HFFc6 (cell line): Measurements from ENCODE around the gene MKNK2. TPM values are rescaled to one million over a fixed set of nuclear protein-coding genes. Genes with fewer than 3 reads are reported as not detected.
"Not testable (repeated sequence)": the region's sequence is repeated elsewhere in the genome, so short reads cannot be mapped to it uniquely, and the experiment has no call there.

Experiments
- DNase-seq: peaks from one replicate; pipeline ENCODE4 v3.0.0-alpha.2; 2018
- H3K27ac Mint-ChIP-seq: 2 replicates; pipeline ENCODE4 v1.8.0; 2020; ENCODE audit warnings: mild to moderate bottlenecking, mixed read lengths
- H3K27me3 Mint-ChIP-seq: 2 replicates; pipeline ENCODE4 v1.8.0; 2021; ENCODE audit warnings: mild to moderate bottlenecking, moderate library complexity, mixed read lengths; ENCODE audit not compliant: insufficient read depth
- H3K36me3 Mint-ChIP-seq: 2 replicates; pipeline ENCODE4 v1.8.0; 2021; ENCODE audit warnings: low read depth, mixed read lengths
- H3K4me1 Mint-ChIP-seq: 2 replicates; pipeline ENCODE4 v1.8.0; 2020; ENCODE audit warnings: low read depth, mixed read lengths
- H3K4me3 Mint-ChIP-seq: 2 replicates; pipeline ENCODE4 v1.8.0; 2020; ENCODE audit warnings: mild to moderate bottlenecking, moderate library complexity, mixed read lengths
- H3K9me3 Mint-ChIP-seq: 2 replicates; pipeline ENCODE4 v1.8.0; 2020; ENCODE audit warnings: mild to moderate bottlenecking, mixed read lengths
- CTCF ChIP-seq: fragments of 200-600 bp; sonication (generic); IDR thresholded peaks from 2 replicates; pipeline ENCODE4 v1.5.0; 2021; ENCODE audit warnings: antibody characterized with exemption, mild to moderate bottlenecking
- total RNA-seq, 6 experiments: library from RNA; stranded (reverse); fragmentation: NEBNext Ultra II Directional; extraction: Animal tissue kit (Norgen Biotek cat#: 25700); gene quantifications; 2 replicates in 1 of 6; 3 replicates in 5 of 6; pipeline ENCODE4 v1.2.3, GENCODE V29; 2021

MKNK2 gene
- total RNA-seq, 6 experiments from 2014 or later = 61.5 to 82.9 (median 65.2) TPM

GRCh38 chr19:2089001-2089711 is 38.1 kb upstream of the MKNK2 start:
- peaks cover 5% of the 10 kb centered on the region for H3K36me3 Mint-ChIP-seq
- no peak for TF ChIP-seq CTCF
- peaks cover 34% of the 10 kb centered on the region for H3K4me1 Mint-ChIP-seq
- no peaks in the 10 kb centered on the region for H3K9me3 Mint-ChIP-seq
- no peak overlapping the region for H3K4me3 Mint-ChIP-seq
- peaks cover 8% of the 10 kb centered on the region for H3K27me3 Mint-ChIP-seq
- H3K27ac Mint-ChIP-seq = peak overlapping the region; percentile 46
- no peak for DNase-seq

GRCh38 chr19:2087621-2088100 is 36.6 kb upstream of the MKNK2 start:
- Mint-ChIP-seq H3K27ac (no peak overlapping the region), H3K4me1 (peaks cover 31% of the 10 kb centered on the region), H3K9me3 (no peaks in the 10 kb centered on the region)

GRCh38 chr19:2086695-2087620 is 35.9 kb upstream of the MKNK2 start:
- DNase-seq, H3K27me3 Mint-ChIP-seq: not testable (repeated sequence)
- peak overlapping the region; percentile 20 for H3K27ac Mint-ChIP-seq

More at GRCh38 chr19:2087621-2088100, 36.6 kb upstream of the MKNK2 start:
- TF ChIP-seq CTCF = no peak
- H3K4me3 Mint-ChIP-seq = no peak overlapping the region
- H3K36me3 Mint-ChIP-seq = peaks cover 4% of the 10 kb centered on the region
- peaks cover 8% of the 10 kb centered on the region for H3K27me3 Mint-ChIP-seq
- no peak for DNase-seq

GRCh38 chr19:2084993-2085720 is 34.1 kb upstream of the MKNK2 start:
- peaks cover 20% of the 10 kb centered on the region for H3K4me1 Mint-ChIP-seq
- H3K27me3 Mint-ChIP-seq = peaks cover 8% of the 10 kb centered on the region
- peak; percentile 28 for DNase-seq
- H3K9me3 Mint-ChIP-seq = no peaks in the 10 kb centered on the region
- H3K27ac Mint-ChIP-seq = peak overlapping the region; percentile 42; the same call in 1 of the 2 replicates
- H3K36me3 Mint-ChIP-seq = peaks cover 4% of the 10 kb centered on the region
- no peak overlapping the region for H3K4me3 Mint-ChIP-seq
- no peak for TF ChIP-seq CTCF

More at GRCh38 chr19:2086695-2087620, 35.9 kb upstream of the MKNK2 start:
- not testable (repeated sequence) for H3K9me3 Mint-ChIP-seq, H3K36me3 Mint-ChIP-seq, H3K4me3 Mint-ChIP-seq
- H3K4me1 Mint-ChIP-seq = peaks cover 31% of the 10 kb centered on the region

GRCh38 chr19:2083174-2083854 is 32.3 kb upstream of the MKNK2 start:
- Mint-ChIP-seq H3K9me3 (no peaks in the 10 kb centered on the region), H3K36me3 (peaks cover 4% of the 10 kb centered on the region), H3K4me1 (peaks cover 6% of the 10 kb centered on the region; the same call in 1 of the 2 replicates), H3K27ac (no peak overlapping the region), H3K4me3 (no peak overlapping the region), H3K27me3 (peaks cover 7% of the 10 kb centered on the region)
- no peak for DNase-seq
- TF ChIP-seq CTCF = no peak
